ENCODE measurements around the gene SLC45A2.

GRCh38 chr5:33928283-33928682 lies 56.2 kb downstream of the SLC45A2 start:
- TF ChIP-seq CTCF (IDR thresholded peaks at IDR 0.05; ENCODE audit: borderline replicate concordance, extremely low read depth, low read length, poor library complexity, severe bottlenecking), result no peak
- no peak for TF ChIP-seq EZH2 (IDR thresholded peaks at IDR 0.05; ENCODE audit: borderline replicate concordance, low read depth, low read length, severe bottlenecking)

Measured in DND-41 (cell line).